ENCODE measurements around the gene BPIFA3.

BPIFA3 gene

DNA sequence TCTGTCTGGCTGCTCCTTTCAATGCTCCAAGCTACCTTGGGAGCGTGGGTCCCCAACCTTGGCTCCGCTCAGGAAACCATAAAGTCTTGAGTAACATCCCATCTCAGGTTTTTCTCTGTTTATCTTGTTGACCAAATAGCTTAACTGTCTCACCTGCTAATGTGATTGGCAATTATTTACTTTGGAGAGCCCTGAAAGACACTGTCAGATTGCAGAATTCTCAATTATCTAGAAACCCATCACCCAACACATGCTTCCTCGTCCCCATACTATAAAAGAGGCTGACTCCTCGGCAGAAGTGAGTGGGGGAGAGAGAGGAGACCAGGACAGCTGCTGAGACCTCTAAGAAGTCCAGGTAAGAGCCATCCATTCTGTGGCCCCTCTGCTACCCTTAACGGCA is 18.5 kb downstream of the BPIFA3 start, which contains the start of gene BPIFA1:
BPIFA1 (plus strand) TSS at position 301 of the 400 bp plus-strand sequence. CDS start 1,716 bp downstream, outside the sequence.
- TF ChIP-seq, protein P1, sequence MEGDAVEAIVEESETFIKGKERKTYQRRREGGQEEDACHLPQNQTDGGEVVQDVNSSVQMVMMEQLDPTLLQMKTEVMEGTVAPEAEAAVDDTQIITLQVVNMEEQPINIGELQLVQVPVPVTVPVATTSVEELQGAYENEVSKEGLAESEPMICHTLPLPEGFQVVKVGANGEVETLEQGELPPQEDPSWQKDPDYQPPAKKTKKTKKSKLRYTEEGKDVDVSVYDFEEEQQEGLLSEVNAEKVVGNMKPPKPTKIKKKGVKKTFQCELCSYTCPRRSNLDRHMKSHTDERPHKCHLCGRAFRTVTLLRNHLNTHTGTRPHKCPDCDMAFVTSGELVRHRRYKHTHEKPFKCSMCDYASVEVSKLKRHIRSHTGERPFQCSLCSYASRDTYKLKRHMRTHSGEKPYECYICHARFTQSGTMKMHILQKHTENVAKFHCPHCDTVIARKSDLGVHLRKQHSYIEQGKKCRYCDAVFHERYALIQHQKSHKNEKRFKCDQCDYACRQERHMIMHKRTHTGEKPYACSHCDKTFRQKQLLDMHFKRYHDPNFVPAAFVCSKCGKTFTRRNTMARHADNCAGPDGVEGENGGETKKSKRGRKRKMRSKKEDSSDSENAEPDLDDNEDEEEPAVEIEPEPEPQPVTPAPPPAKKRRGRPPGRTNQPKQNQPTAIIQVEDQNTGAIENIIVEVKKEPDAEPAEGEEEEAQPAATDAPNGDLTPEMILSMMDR (IDR thresholded peaks at IDR 0.05; ENCODE audit: low read depth, low read length): no peak
- Histone ChIP-seq H3K9me3 (ENCODE audit: severe bottlenecking) (no peaks in the 10 kb centered on the region), H3K4me3 (ENCODE audit: low read depth, low read length) (no peak within 1 kb of the TSS), H3K27me3 (ENCODE audit: insufficient read depth, low read depth, severe bottlenecking) (no peaks in the 10 kb centered on the region), H3K27ac (no peak within 1 kb of the TSS), H3K36me3 (no peaks in the 10 kb centered on the region)
- DNase-seq: no peak

DNA sequence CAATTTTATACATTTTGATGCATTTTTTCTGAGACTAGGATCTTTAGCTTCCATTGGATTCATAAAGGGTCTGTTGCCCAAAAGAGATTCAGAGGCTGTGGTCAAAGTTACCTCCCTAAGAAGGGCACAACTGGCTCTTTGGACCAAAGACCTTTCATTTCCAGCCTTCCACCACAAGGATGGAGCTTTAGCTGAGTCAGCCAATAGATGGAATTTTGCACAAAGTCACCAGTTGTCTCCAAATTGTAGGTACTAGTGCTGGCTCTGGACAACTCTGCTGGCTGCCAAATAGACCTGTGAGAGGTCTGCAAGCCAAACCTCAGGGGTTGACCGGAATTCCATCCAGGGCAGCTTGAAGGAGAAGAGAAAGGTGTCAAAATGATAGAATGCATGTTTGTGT is 19.2 kb downstream of the BPIFA3 start:
- Histone ChIP-seq H3K9me3 (ENCODE audit: severe bottlenecking) (no peaks in the 10 kb centered on the region), H3K27me3 (ENCODE audit: insufficient read depth, low read depth, severe bottlenecking) (no peaks in the 10 kb centered on the region), H3K36me3 (no peaks in the 10 kb centered on the region), H3K27ac (no peak overlapping the region), H3K4me3 (ENCODE audit: low read depth, low read length) (no peak overlapping the region)
- TF ChIP-seq, protein P1 (IDR thresholded peaks at IDR 0.05; ENCODE audit: low read depth, low read length): no peak
- no peak for DNase-seq

DNA sequence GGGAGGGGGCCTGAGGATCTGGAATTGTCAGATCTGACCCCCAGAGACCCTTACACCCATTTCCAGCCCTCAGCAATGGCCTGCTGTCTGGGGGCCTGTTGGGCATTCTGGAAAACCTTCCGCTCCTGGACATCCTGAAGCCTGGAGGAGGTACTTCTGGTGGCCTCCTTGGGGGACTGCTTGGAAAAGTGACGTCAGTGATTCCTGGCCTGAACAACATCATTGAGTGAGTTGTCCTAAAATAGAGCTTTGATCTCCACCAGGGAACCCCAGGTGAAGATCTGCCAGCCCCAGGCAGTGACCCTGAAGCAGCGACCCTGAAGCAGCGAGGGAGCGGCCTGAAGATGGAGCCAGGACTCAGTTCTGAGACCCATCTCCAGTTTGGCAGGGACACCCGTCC is 20.8 kb downstream of the BPIFA3 start:
- Histone ChIP-seq H3K9me3 (ENCODE audit: severe bottlenecking) (no peaks in the 10 kb centered on the region), H3K36me3 (no peaks in the 10 kb centered on the region), H3K4me3 (ENCODE audit: low read depth, low read length) (no peak overlapping the region), H3K27me3 (ENCODE audit: insufficient read depth, low read depth, severe bottlenecking) (no peaks in the 10 kb centered on the region), H3K27ac (no peak overlapping the region)
- TF ChIP-seq, protein P1 (IDR thresholded peaks at IDR 0.05; ENCODE audit: low read depth, low read length): no peak
- DNase-seq: no peak

DNA sequence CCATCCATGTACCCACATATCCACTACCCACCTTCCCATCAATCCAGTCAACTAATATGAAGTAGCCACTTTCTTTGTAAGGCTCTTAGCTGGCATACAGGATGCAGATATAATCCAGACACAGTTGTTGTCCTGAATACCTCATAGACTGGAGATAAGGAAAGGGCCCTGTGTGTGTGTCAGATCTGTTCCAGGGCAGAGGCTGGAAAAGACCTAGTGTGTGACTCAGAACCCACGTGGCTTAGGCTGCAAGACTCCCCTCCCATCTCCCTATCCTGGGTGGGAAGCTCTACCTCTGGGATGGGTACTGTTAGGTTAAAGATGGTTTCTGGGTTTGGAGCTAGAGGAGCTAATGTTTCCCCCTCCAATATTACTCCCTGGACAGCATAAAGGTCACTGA is 22.3 kb downstream of the BPIFA3 start:
- Histone ChIP-seq H3K4me3 (ENCODE audit: low read depth, low read length) (no peak overlapping the region), H3K27me3 (ENCODE audit: insufficient read depth, low read depth, severe bottlenecking) (no peaks in the 10 kb centered on the region), H3K27ac (no peak overlapping the region), H3K9me3 (ENCODE audit: severe bottlenecking) (no peaks in the 10 kb centered on the region), H3K36me3 (no peaks in the 10 kb centered on the region)
- TF ChIP-seq, protein P1 (IDR thresholded peaks at IDR 0.05; ENCODE audit: low read depth, low read length): no peak
- no peak for DNase-seq

DNA sequence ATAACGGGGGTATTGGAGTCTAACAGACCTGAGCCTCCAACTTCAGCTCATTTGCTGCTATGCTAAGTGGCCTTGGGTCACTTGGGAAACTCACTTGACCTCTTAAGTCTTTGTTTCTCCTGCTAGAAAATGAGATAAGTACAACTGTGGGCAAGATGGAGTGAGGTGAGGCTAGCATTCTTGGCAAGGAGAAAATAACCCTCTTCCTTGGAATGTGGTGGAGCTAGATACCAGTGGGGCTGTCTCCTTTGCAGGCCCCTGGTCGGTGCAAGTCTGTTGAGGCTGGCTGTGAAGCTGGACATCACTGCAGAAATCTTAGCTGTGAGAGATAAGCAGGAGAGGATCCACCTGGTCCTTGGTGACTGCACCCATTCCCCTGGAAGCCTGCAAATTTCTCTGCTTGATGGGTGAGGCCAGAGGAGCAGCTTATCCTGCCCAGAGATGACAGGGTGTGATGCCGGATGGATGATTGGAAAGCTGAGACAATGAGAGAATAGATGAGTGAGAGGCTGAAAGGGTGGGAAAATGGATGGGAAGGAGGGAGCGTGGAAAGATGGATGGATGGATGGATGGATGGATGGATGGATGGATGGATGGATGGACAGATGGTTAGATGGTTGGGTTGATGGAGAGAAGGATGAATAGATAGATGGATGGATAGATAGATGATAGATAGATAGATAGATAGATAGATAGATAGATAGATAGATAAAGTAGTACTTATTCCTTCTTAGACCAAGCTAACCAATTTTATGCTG is 23.0 kb downstream of the BPIFA3 start:
- no peak overlapping the region for H3K27ac ChIP-seq
- no peaks in the 10 kb centered on the region for H3K27me3 ChIP-seq (ENCODE audit: insufficient read depth, low read depth, severe bottlenecking)
- TF ChIP-seq, protein P1 (IDR thresholded peaks at IDR 0.05; ENCODE audit: low read depth, low read length): no peak
- H3K36me3 ChIP-seq: no peaks in the 10 kb centered on the region
- H3K4me3 ChIP-seq (ENCODE audit: low read depth, low read length): no peak overlapping the region
- no peaks in the 10 kb centered on the region for H3K9me3 ChIP-seq (ENCODE audit: severe bottlenecking)
- no peak for DNase-seq

DNA sequence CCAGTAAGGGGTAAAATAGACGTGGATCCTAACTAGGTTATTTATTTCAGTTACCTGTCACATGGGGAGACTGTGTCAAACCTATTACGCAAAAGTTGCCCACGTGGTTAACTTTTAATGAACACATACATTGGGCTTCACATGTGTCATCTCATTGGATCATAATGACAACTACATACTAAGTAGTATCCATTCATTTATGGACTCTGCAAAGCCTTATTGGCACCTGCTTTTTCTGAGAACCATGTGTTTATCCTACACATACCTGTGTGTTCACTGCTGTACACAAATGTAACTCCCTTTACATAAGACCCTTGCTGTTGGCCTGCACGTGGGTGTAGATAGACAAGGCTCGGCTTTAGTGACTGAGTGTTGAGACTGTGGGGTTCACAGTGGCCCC is 23.8 kb downstream of the BPIFA3 start:
- no peaks in the 10 kb centered on the region for H3K27me3 ChIP-seq (ENCODE audit: insufficient read depth, low read depth, severe bottlenecking)
- H3K9me3 ChIP-seq (ENCODE audit: severe bottlenecking): no peaks in the 10 kb centered on the region
- no peak overlapping the region for H3K4me3 ChIP-seq (ENCODE audit: low read depth, low read length)
- H3K36me3 ChIP-seq: no peaks in the 10 kb centered on the region
- TF ChIP-seq, protein P1 (IDR thresholded peaks at IDR 0.05; ENCODE audit: low read depth, low read length): no peak
- no peak overlapping the region for H3K27ac ChIP-seq
- DNase-seq: no peak

Measured in WERI-Rb-1 (cell line).